ENCODE measurements around the gene BICDL2.

GRCh38 chr16:3038896-3039295, 2.2 kb upstream of the BICDL2 start:
- TF ChIP-seq SP1 (IDR thresholded peaks at IDR 0.05) (no peak), SUZ12 (IDR thresholded peaks at IDR 0.05) (no peak), NFRKB (IDR thresholded peaks at IDR 0.05) (no peak), FOXK2 (IDR thresholded peaks at IDR 0.05) (no peak), HDGF (IDR thresholded peaks at IDR 0.05; ENCODE audit: borderline replicate concordance) (no peak), FOXA1 (IDR thresholded peaks at IDR 0.05) (no peak), ELF4 (IDR thresholded peaks at IDR 0.05) (no peak), ZNF384 (IDR thresholded peaks at IDR 0.05) (no peak), FOXM1 (IDR thresholded peaks at IDR 0.05; ENCODE audit: borderline replicate concordance) (no peak), TARDBP (IDR thresholded peaks at IDR 0.05) (no peak), L3MBTL2 (conservative IDR thresholded peaks at IDR 0.05) (no peak), ARNT (IDR thresholded peaks at IDR 0.05) (no peak), BHLHE40 (IDR thresholded peaks at IDR 0.05; ENCODE audit: borderline replicate concordance) (no peak)
